Astrocyte of the cerebellum (primary cell): ENCODE data around the gene CTIF.

Experiments used
- DNase-seq: peaks from one replicate; pipeline ENCODE4 v3.0.0-alpha.2; 2011; ENCODE audit warnings: low read depth
- H3K4me3 ChIP-seq: 2 replicates; pipeline ENCODE4 v1.5.1; 2011; ENCODE audit warnings: mild to moderate bottlenecking, low read depth, low read length, moderate library complexity
- in situ Hi-C: cut with HindIII; loops from 2 replicates; pipeline ENCODE4 v1.10.0; 2017; ENCODE audit warnings: low sequenced_read_pairs
- TF ChIP-seq, protein P1 (sequence below): IDR thresholded peaks from 2 replicates; pipeline ENCODE4 v1.5.1; 2012; ENCODE audit warnings: low read length, low read depth, moderate library complexity, mild to moderate bottlenecking; ENCODE audit errors: missing control alignments

Gene CTIF

DNA sequence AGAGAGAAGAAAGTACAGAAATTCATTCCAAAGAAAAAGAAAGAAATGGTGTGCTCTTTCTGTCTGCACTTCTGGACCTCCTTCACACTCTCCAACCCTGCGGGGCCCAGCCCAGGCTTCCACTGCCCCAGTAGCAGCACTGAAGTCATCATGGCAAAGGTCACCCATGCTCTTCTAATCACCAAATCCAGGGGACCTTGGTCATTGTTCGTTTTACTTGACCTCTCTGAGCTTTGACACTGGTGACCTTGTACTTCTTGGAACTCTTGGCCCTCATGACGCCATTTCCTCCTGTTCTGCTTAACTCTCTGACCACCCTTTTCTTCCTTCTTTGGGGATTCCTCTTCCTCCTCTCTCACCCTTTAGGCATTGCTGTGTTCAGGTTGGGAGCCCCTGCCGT lies 306.3 kb downstream of the CTIF start:
- in situ Hi-C loops, result no loop called here
- DNase-seq, result no peak
- TF ChIP-seq, protein P1, sequence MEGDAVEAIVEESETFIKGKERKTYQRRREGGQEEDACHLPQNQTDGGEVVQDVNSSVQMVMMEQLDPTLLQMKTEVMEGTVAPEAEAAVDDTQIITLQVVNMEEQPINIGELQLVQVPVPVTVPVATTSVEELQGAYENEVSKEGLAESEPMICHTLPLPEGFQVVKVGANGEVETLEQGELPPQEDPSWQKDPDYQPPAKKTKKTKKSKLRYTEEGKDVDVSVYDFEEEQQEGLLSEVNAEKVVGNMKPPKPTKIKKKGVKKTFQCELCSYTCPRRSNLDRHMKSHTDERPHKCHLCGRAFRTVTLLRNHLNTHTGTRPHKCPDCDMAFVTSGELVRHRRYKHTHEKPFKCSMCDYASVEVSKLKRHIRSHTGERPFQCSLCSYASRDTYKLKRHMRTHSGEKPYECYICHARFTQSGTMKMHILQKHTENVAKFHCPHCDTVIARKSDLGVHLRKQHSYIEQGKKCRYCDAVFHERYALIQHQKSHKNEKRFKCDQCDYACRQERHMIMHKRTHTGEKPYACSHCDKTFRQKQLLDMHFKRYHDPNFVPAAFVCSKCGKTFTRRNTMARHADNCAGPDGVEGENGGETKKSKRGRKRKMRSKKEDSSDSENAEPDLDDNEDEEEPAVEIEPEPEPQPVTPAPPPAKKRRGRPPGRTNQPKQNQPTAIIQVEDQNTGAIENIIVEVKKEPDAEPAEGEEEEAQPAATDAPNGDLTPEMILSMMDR, result no peak
- H3K4me3 ChIP-seq, result no peak overlapping the region

DNA sequence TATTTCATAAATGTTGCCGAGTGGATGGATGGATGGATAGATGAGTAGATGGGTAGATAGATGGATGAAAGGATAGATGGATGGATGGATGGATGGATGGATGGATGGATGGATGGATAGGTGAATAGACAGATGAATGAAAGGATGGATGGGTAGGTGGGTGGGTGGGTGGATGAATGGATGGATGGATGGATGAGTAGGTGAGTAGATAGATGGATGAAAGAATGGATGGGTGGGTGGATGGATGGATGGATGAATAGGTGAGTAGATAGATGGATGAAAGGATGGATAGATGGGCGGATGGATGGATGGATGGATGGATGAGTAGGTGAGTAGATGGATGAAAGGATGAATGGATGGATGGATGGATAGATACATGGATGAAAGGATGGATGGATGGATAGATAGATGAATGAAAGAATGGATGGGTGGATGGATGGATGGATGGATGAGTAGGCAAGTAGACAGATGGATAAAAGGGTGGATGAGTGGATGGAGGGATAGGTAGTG lies 307.6 kb downstream of the CTIF start:
- DNase-seq, result no peak
- TF ChIP-seq, protein P1, result no peak
- in situ Hi-C loops, result no loop called here
- H3K4me3 ChIP-seq, result no peak overlapping the region

DNA sequence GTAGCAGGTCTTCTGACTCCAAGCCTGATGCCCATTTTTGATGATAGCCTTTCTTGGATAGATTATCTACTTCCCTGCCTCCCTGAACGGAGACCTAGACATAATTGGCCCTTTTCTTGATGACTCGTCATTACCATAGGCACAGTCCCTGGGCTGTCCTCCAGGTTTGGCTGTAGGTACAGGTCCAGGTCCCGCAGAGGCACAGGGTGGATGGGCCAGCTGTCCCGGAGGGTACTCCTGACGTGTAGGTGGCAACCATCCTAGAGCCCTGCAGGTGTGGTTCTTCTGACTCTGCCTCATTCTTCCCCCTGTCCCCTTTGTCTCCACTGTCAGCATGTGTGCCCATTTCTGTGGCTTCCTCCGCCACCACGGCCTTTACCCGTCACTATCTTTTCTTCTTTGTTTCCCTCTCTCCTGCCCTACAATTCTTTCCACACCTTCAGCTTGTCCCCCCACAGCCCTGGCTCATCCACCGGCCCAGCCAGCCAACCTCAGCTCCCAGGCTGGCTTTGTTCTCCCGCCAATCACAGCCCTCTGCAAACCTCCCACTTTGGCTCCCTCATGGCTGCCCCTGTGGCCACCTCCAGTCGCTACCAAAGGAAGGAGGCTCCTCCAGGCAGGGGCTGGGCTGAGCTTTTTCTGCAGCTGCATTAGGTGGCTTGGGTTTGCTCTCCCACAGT lies 309.1 kb downstream of the CTIF start:
- no peak for DNase-seq
- in situ Hi-C loops, result no loop called here
- H3K4me3 ChIP-seq, result no peak overlapping the region
- TF ChIP-seq, protein P1, result no peak

DNA sequence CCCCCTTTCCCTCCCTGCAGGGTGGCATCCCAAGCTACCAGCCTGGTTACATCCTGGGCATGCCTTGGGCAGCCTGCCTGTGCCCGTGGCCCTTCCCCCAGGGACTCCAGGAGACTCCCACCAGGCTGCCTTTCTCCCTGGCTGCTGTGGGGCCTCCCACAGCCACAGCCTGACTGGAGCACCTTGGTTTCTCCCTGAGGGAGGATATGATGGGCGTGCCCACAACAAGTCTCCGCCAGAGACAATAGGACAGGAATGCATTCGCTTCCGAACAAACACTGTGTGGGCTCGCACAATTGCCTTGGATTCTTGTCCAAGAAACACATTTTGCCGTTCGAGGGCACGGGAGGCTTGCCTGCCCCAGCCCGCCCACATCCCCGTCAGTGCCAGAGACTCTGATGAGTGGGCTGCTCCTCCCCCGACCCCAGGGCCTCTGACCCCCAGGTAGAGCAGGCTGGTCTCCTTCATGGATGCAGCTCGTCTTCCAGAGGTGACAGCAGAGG lies 309.9 kb downstream of the CTIF start:
- TF ChIP-seq, protein P1, result no peak
- in situ Hi-C loops, result no loop called here
- DNase-seq, result no peak
- H3K4me3 ChIP-seq, result no peak overlapping the region

DNA sequence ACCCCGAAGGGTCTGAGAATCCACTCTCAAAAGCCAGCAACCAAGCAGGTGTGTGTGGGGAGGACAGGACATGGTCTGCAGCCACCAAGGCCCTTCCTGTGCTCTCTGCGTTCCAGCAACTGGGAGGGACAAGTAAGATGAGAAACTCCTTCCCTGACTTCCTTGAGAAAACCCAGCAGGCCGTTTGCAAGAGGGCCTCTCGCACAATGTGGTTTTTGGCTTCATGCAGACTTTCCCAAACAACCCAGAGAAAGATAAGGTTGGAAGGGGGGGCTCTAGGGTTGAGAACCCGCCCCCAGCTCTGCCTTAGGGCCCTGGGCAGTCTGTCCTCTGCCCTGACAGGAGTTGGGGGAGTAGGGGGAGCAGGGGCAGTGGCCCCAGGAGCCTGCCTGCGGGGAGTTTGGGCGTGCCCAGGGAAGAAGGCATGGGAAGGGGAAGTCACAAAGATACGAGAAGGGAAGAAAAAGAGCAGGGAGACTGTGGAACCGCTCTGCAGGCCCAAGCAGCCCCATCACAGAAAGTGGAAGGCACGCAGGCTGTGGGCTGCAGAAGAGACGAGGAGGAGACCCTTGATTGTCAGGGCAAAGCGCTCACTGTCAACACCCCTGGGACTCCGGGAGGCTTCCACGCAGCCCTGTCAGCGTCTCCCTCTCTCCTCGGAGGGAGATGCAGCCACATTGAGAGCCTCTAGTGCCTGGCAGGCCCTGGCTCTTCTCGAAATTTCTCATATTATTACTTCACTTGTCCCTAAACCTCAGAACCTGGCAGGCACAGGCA lies 312.2 kb downstream of the CTIF start:
- TF ChIP-seq, protein P1, result no peak
- DNase-seq, result no peak
- H3K4me3 ChIP-seq, result no peak overlapping the region
- in situ Hi-C loops, result no loop called here

DNA sequence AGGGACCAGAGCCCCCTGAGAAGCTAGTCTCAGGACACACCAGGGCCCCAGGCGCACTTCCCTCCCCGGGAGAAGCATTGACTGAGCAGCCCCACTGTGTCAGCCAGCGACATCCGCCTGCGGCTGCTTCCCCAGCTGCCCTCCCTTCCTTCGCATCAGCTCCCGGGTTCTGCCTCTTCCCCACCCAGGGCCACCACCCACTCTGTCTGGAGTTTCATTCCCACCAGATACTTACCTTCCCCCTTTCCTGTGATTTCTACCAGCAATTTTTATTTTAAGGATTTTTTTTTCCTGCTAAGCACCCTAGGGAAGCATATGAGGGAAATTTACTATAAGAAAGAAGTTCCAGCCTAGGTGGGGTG lies 312.7 kb downstream of the CTIF start:
- no peak overlapping the region for H3K4me3 ChIP-seq
- in situ Hi-C loops, result no loop called here
- TF ChIP-seq, protein P1, result no peak
- DNase-seq, result no peak
